A673 (cell line): ENCODE data around the gene AIFM3. TPM values are rescaled to one million over a fixed set of nuclear protein-coding genes. Genes with fewer than 3 reads are reported as not detected.

Experiments
- BruUV-seq: library from RNA; stranded (reverse); fragments of 400-500 nt; replicated peaks from 2 replicates; lab custom pipeline; 2021; lab: Mats Ljungman, UMichigan
- CTCF ChIA-PET: fragments of 300-600 bp; sonication (Branson Sonifier 250); formaldehyde crosslinking; loops from one replicate; lab custom pipeline; 2022; ENCODE audit warnings: antibody characterized with exemption; lab: Charles Lee
- POLR2A ChIA-PET: fragments of 300-600 bp; sonication (Branson Sonifier 250); formaldehyde crosslinking; loops from one replicate; lab custom pipeline; 2022; ENCODE audit warnings: antibody characterized with exemption; ENCODE audit not compliant: low non-redundant PET; lab: Charles Lee
- DNase-seq: peaks from one replicate; pipeline ENCODE4 v3.0.0-alpha.2; 2015; ENCODE audit warnings: low spot score
- H3K27ac ChIP-seq: fragments of 200-600 bp; sonication (generic); 2 replicates; pipeline ENCODE4 v1.5.1; 2016; ENCODE audit warnings: mixed run types, low read depth, mild to moderate bottlenecking, mixed read lengths, antibody characterized with exemption, low read length; ENCODE audit not compliant: poor library complexity, severe bottlenecking
- H3K27me3 ChIP-seq: fragments of 200-600 bp; sonication (generic); replicated peaks from 2 replicates; pipeline ENCODE4 v1.6.1; 2017; ENCODE audit warnings: mixed run types, low read depth, mild to moderate bottlenecking, mixed read lengths, antibody characterized with exemption, low read length; ENCODE audit not compliant: insufficient read depth, poor library complexity
- H3K36me3 ChIP-seq: fragments of 200-600 bp; sonication (generic); 2 replicates; pipeline ENCODE4 v1.6.1; 2016; ENCODE audit warnings: mixed run types, mild to moderate bottlenecking, mixed read lengths, antibody characterized with exemption, low read length; ENCODE audit not compliant: insufficient read depth, poor library complexity, severe bottlenecking
- H3K4me1 ChIP-seq: fragments of 200-600 bp; sonication (generic); 2 replicates; pipeline ENCODE4 v1.6.1; 2017; ENCODE audit warnings: mixed run types, mild to moderate bottlenecking, mixed read lengths, antibody characterized with exemption, low read length; ENCODE audit not compliant: insufficient read depth, poor library complexity, severe bottlenecking
- H3K4me3 ChIP-seq: fragments of 200-600 bp; sonication (generic); 2 replicates; pipeline ENCODE4 v1.5.1; 2016; ENCODE audit warnings: low read depth, mixed run types, mild to moderate bottlenecking, mixed read lengths, low read length; ENCODE audit not compliant: poor library complexity, severe bottlenecking
- H3K9me3 ChIP-seq: fragments of 200-600 bp; sonication (generic); 2 replicates; pipeline ENCODE4 v1.6.1; 2016; ENCODE audit warnings: mixed run types, low read depth, mild to moderate bottlenecking, mixed read lengths, antibody characterized with exemption, low read length; ENCODE audit not compliant: poor library complexity, severe bottlenecking
- CTCF ChIP-seq: fragments of 300-800, 200-600 bp; sonication (generic); conservative IDR thresholded peaks from 2 replicates; pipeline ENCODE4 v1.5.1; 2017; ENCODE audit warnings: low read depth, mild to moderate bottlenecking, antibody characterized with exemption, low read length, moderate library complexity, mixed read lengths
- EZH2 ChIP-seq: fragments of 200-600 bp; sonication (generic); IDR thresholded peaks from 2 replicates; pipeline ENCODE4 v1.6.1; 2017; ENCODE audit warnings: borderline replicate concordance, low read depth, mild to moderate bottlenecking, mixed read lengths, antibody characterized with exemption, low read length; ENCODE audit not compliant: poor library complexity, severe bottlenecking
- intact Hi-C: fragments of 100-400 bp; cut with micrococcal nuclease; formaldehyde crosslinking; loops from one replicate; pipeline ENCODE4 v1.10.0; 2022; ENCODE audit not compliant: unreplicated experiment
- total RNA-seq: library from RNA; stranded (reverse); gene quantifications from 2 replicates; pipeline ENCODE4 v1.2.3, GENCODE V29; 2021

AIFM3 gene
- total RNA-seq, 1 experiment from 2014 or later: not detected

- no peaks in the 10 kb centered on the region for H3K4me1 ChIP-seq
- H3K36me3 ChIP-seq: no peaks in the 10 kb centered on the region
- CTCF ChIA-PET: no interaction called here
- DNase-seq: no peak
- TF ChIP-seq EZH2: no peak
- TF ChIP-seq CTCF: no peak
- POLR2A ChIA-PET: no interaction called here
- H3K27ac ChIP-seq: no peak overlapping the region
- no peaks in the 10 kb centered on the region for H3K27me3 ChIP-seq
- BruUV-seq: no TSS peak
- no peaks in the 10 kb centered on the region for H3K9me3 ChIP-seq
- intact Hi-C loops: no loop called here
- no peak overlapping the region for H3K4me3 ChIP-seq
Measured at GRCh38 chr22:21022507-21022906, 55.5 kb downstream of the AIFM3 start.

DNA sequence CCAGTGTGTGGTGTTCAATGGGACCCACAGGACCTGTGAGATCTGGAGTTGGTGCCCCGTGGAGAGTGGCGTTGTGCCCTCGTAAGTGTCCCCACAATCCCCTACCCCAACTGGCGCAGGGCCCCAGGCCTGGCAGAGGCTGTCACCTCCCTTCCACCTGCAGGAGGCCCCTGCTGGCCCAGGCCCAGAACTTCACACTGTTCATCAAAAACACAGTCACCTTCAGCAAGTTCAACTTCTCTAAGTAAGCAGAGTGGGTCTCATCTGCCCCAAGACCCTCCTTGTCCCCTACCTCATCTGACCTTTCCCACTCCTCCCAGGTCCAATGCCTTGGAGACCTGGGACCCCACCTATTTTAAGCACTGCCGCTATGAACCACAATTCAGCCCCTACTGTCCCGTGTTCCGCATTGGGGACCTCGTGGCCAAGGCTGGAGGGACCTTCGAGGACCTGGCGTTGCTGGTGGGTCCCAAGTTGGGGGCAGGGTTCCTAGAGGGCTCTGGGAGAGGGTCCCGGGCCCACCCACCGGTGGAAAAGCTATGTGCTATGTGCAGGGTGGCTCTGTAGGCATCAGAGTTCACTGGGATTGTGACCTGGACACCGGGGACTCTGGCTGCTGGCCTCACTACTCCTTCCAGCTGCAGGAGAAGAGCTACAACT, 56.0 kb downstream of the AIFM3 start:
- intact Hi-C loops: no loop called here
- CTCF ChIA-PET: interaction anchor here (0.6 to 0.7 kb wide), 2 partner anchors 239 to 1084 kb away, joined by 3 to 4 read pairs; no protein-coding TSS in a partner anchor
- no peaks in the 10 kb centered on the region for H3K9me3 ChIP-seq
- H3K4me1 ChIP-seq: no peaks in the 10 kb centered on the region
- H3K27me3 ChIP-seq: no peaks in the 10 kb centered on the region
- no peak overlapping the region for H3K27ac ChIP-seq
- DNase-seq: no peak
- no peaks in the 10 kb centered on the region for H3K36me3 ChIP-seq
- no TSS peak for BruUV-seq
- POLR2A ChIA-PET: no interaction called here
- H3K4me3 ChIP-seq: no peak overlapping the region
- TF ChIP-seq EZH2 (no peak), CTCF (no peak)

DNA sequence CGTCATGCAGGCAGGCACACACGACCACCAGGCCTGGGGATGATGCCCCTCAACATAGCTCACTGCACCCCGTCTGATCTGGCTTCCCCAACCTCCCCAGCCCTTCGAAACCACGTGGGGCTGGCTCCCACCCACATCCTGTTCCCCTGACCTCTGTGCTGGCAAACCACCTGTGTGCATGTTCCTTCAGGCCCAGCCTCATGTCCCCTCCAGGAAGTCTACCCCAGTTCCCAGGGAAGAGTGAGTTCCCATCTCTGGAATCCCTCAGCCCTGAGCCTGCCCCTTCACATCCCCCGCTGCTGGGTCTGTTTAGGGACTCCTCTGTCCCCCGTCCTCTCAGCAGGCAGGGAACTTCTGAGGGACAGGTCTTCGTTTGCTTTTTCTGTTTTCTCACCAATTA, 58.2 kb downstream of the AIFM3 start:
- no peak overlapping the region for H3K4me3 ChIP-seq
- H3K36me3 ChIP-seq: no peaks in the 10 kb centered on the region
- CTCF ChIA-PET: no interaction called here
- POLR2A ChIA-PET: no interaction called here
- no peak for DNase-seq
- no peak for TF ChIP-seq CTCF
- no peak for TF ChIP-seq EZH2
- no peaks in the 10 kb centered on the region for H3K9me3 ChIP-seq
- BruUV-seq: no TSS peak
- no peak overlapping the region for H3K27ac ChIP-seq
- H3K27me3 ChIP-seq: no peaks in the 10 kb centered on the region
- H3K4me1 ChIP-seq: no peaks in the 10 kb centered on the region
- intact Hi-C loops: no loop called here
